ENCODE measurements around the gene DPF3.

GRCh38 chr14:72678356-72678755, 215.5 kb downstream of the DPF3 start:
- TF ChIP-seq, protein P1, sequence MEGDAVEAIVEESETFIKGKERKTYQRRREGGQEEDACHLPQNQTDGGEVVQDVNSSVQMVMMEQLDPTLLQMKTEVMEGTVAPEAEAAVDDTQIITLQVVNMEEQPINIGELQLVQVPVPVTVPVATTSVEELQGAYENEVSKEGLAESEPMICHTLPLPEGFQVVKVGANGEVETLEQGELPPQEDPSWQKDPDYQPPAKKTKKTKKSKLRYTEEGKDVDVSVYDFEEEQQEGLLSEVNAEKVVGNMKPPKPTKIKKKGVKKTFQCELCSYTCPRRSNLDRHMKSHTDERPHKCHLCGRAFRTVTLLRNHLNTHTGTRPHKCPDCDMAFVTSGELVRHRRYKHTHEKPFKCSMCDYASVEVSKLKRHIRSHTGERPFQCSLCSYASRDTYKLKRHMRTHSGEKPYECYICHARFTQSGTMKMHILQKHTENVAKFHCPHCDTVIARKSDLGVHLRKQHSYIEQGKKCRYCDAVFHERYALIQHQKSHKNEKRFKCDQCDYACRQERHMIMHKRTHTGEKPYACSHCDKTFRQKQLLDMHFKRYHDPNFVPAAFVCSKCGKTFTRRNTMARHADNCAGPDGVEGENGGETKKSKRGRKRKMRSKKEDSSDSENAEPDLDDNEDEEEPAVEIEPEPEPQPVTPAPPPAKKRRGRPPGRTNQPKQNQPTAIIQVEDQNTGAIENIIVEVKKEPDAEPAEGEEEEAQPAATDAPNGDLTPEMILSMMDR (IDR thresholded peaks at IDR 0.05): no peak
- TF ChIP-seq POLR2A (IDR thresholded peaks at IDR 0.05): no peak

Measured in right lobe of liver (tissue), 4 donors.